Neural crest cell (in vitro differentiated cells): ENCODE results near the gene ABCA13. TPM values are rescaled to one million over a fixed set of nuclear protein-coding genes. Genes with fewer than 3 reads are reported as not detected.

Experiments
- DNase-seq: peaks from one replicate; pipeline ENCODE4 v3.0.0; 2021; ENCODE audit warnings: low read depth, mixed read lengths, low spot score
- H3K27ac Mint-ChIP-seq: one replicate; pipeline ENCODE4 v1.8.0; 2021; ENCODE audit warnings: mild to moderate bottlenecking, mixed read lengths; ENCODE audit not compliant: unreplicated experiment
- H3K27me3 Mint-ChIP-seq: 2 replicates; pipeline ENCODE4 v1.8.0; 2021; ENCODE audit warnings: low read depth, mild to moderate bottlenecking, mixed read lengths
- H3K36me3 Mint-ChIP-seq: 2 replicates; pipeline ENCODE4 v1.8.0; 2021; ENCODE audit warnings: low read depth, mild to moderate bottlenecking, mixed read lengths
- H3K4me1 Mint-ChIP-seq: 2 replicates; pipeline ENCODE4 v1.8.0; 2021; ENCODE audit warnings: mixed read lengths
- H3K4me3 Mint-ChIP-seq: one replicate; pipeline ENCODE4 v1.8.0; 2021; ENCODE audit warnings: mild to moderate bottlenecking, mixed read lengths
- H3K9me3 Mint-ChIP-seq: 2 replicates; pipeline ENCODE4 v1.8.0; 2021; ENCODE audit warnings: mixed read lengths
- CTCF ChIP-seq: fragments of 200-600 bp; sonication (generic); conservative IDR thresholded peaks from 2 replicates; pipeline ENCODE4 v1.5.0; 2021; ENCODE audit warnings: antibody characterized with exemption, mild to moderate bottlenecking
- total RNA-seq: library from RNA; stranded (reverse); gene quantifications from 2 replicates; pipeline ENCODE4 v1.2.1, GENCODE V29; 2021

The ABCA13 gene
- total RNA-seq, 1 donor from 2014 or later, result 0.89 TPM

- H3K27ac Mint-ChIP-seq, result no peak overlapping the region
- H3K4me3 Mint-ChIP-seq, result no peak overlapping the region
- H3K36me3 Mint-ChIP-seq, result no peaks in the 10 kb centered on the region
- no peak for DNase-seq
- H3K9me3 Mint-ChIP-seq, result no peaks in the 10 kb centered on the region
- TF ChIP-seq CTCF, result no peak
- H3K27me3 Mint-ChIP-seq, result no peaks in the 10 kb centered on the region
- no peaks in the 10 kb centered on the region for H3K4me1 Mint-ChIP-seq
Observed at GRCh38 chr7:48347230-48347825, 176.1 kb downstream of the ABCA13 start.

GRCh38 chr7:48350515-48350914, 179.3 kb downstream of the ABCA13 start:
- no peak for DNase-seq
- H3K27me3 Mint-ChIP-seq, result no peaks in the 10 kb centered on the region
- no peak overlapping the region for H3K4me3 Mint-ChIP-seq
- H3K9me3 Mint-ChIP-seq, result peaks cover 4% of the 10 kb centered on the region
- no peaks in the 10 kb centered on the region for H3K36me3 Mint-ChIP-seq
- no peaks in the 10 kb centered on the region for H3K4me1 Mint-ChIP-seq
- no peak overlapping the region for H3K27ac Mint-ChIP-seq
- TF ChIP-seq CTCF, result no peak

GRCh38 chr7:48351900-48352299, 180.6 kb downstream of the ABCA13 start:
- Mint-ChIP-seq H3K9me3 (peaks cover 9% of the 10 kb centered on the region), H3K27ac (no peak overlapping the region), H3K36me3 (no peaks in the 10 kb centered on the region), H3K4me1 (no peaks in the 10 kb centered on the region), H3K27me3 (no peaks in the 10 kb centered on the region), H3K4me3 (no peak overlapping the region)
- DNase-seq, result no peak
- TF ChIP-seq CTCF, result no peak

- no peaks in the 10 kb centered on the region for H3K4me1 Mint-ChIP-seq
- TF ChIP-seq CTCF, result no peak
- no peak overlapping the region for H3K4me3 Mint-ChIP-seq
- peaks cover 9% of the 10 kb centered on the region for H3K9me3 Mint-ChIP-seq
- DNase-seq, result no peak
- peak overlapping the region; percentile 79 for H3K27ac Mint-ChIP-seq
- no peaks in the 10 kb centered on the region for H3K27me3 Mint-ChIP-seq
- H3K36me3 Mint-ChIP-seq, result no peaks in the 10 kb centered on the region
Observed at GRCh38 chr7:48355346-48355745, 184.1 kb downstream of the ABCA13 start.

GRCh38 chr7:48360574-48360973, 189.3 kb downstream of the ABCA13 start:
- H3K9me3 Mint-ChIP-seq, result peaks cover 5% of the 10 kb centered on the region
- no peak overlapping the region for H3K27ac Mint-ChIP-seq
- no peak overlapping the region for H3K4me3 Mint-ChIP-seq
- TF ChIP-seq CTCF, result no peak
- H3K27me3 Mint-ChIP-seq, result no peaks in the 10 kb centered on the region
- H3K4me1 Mint-ChIP-seq, result peaks cover 7% of the 10 kb centered on the region
- H3K36me3 Mint-ChIP-seq, result no peaks in the 10 kb centered on the region
- no peak for DNase-seq
